Measurements from ENCODE around the gene ADRA2C.
"Not testable (repeated sequence)": the region's sequence is repeated elsewhere in the genome, so short reads cannot be mapped to it uniquely, and the experiment has no call there.

ADRA2C gene

GRCh38 chr4:3813151-3814052 is 47.2 kb downstream of the ADRA2C start:
- DNase-seq (ENCODE audit: low spot score) = no peak

- DNase-seq (ENCODE audit: low spot score) = no peak
Observed at GRCh38 chr4:3814053-3814570, 47.9 kb downstream of the ADRA2C start.

GRCh38 chr4:3814838-3815237 is 48.7 kb downstream of the ADRA2C start:
- DNase-seq (ENCODE audit: low spot score) = not testable (repeated sequence)

- no peak for DNase-seq (ENCODE audit: low spot score)
Observed at GRCh38 chr4:3816256-3816825, 50.2 kb downstream of the ADRA2C start.

- DNase-seq (ENCODE audit: low spot score) = no peak
Observed at GRCh38 chr4:3816983-3817960, 51.1 kb downstream of the ADRA2C start.

Data from HuH-7 (cell line).